ENCODE measurements around the gene SLC27A3. TPM values are rescaled to one million over a fixed set of nuclear protein-coding genes. Genes with fewer than 3 reads are reported as not detected.

The SLC27A3 gene
- total and polyA plus RNA-seq, 7 donors: 3.5 to 15.6 (median 5.2) TPM

GRCh38 chr1:153777648-153778047, 2.4 kb downstream of the SLC27A3 start:
- H3K36me3 ChIP-seq (ENCODE audit: insufficient read depth in 1 of 2, low read depth in 1 of 2): peaks cover 0 to 9% of the 10 kb centered on the region in 2 donors
- no peak overlapping the region for H3K27ac ChIP-seq
- H3K4me3 ChIP-seq: no peak overlapping the region
- no peak for DNase-seq
- H3K9me3 ChIP-seq: no peaks in the 10 kb centered on the region
- H3K27me3 ChIP-seq (ENCODE audit: insufficient read depth in 3 of 3, low read length in 2 of 3): no peaks in the 10 kb centered on the region
- peaks cover 31% of the 10 kb centered on the region for H3K4me1 ChIP-seq
- WGBS, 3 donors: 24 to 39% (median 28%) methylated on average over 7 of the region's 7 CpGs
- intact Hi-C loops (cut with DNase I): no loop called here
- peak in 2 of 4 donors; percentile 20 to 34 for ATAC-seq
- TF ChIP-seq CTCF (IDR thresholded peaks at IDR 0.05): no peak

- TF ChIP-seq CTCF (IDR thresholded peaks at IDR 0.05): no peak
- Histone ChIP-seq H3K4me3 (no peak overlapping the region), H3K27me3 (ENCODE audit: insufficient read depth in 3 of 3, low read length in 2 of 3) (no peaks in the 10 kb centered on the region), H3K27ac (no peak overlapping the region), H3K36me3 (ENCODE audit: insufficient read depth in 1 of 2, low read depth in 1 of 2) (peaks cover 0 to 4% of the 10 kb centered on the region in 2 donors), H3K9me3 (no peaks in the 10 kb centered on the region), H3K4me1 (peaks cover 34% of the 10 kb centered on the region)
- intact Hi-C loops (cut with DNase I): no loop called here
- 89% methylated on average over 22 of the region's 22 CpGs for WGBS, 3 donors
- DNase-seq (no peak), ATAC-seq (no peak)
These were observed 3.0 kb downstream of the SLC27A3 start for GRCh38 chr1:153778051-153778823.

- no peaks in the 10 kb centered on the region for H3K9me3 ChIP-seq
- 84 to 93% (median 87%) methylated on average over 17 to 18 of the region's 18 CpGs for whole genome bisulfite sequencing, 3 donors
- ATAC-seq (no peak), DNase-seq (no peak)
- no peak overlapping the region for H3K27ac ChIP-seq
- H3K36me3 ChIP-seq (ENCODE audit: insufficient read depth in 1 of 2, low read depth in 1 of 2): no peaks in the 10 kb centered on the region
- no peak overlapping the region for H3K4me3 ChIP-seq
- no peak for TF ChIP-seq CTCF (IDR thresholded peaks at IDR 0.05)
- H3K4me1 ChIP-seq: peaks cover 37% of the 10 kb centered on the region
- H3K27me3 ChIP-seq (ENCODE audit: insufficient read depth in 3 of 3, low read length in 2 of 3): no peaks in the 10 kb centered on the region
- intact Hi-C loops (cut with DNase I): no loop called here
These were observed 3.8 kb downstream of the SLC27A3 start for GRCh38 chr1:153778824-153779519.

- Histone ChIP-seq H3K36me3 (ENCODE audit: insufficient read depth in 1 of 2, low read depth in 1 of 2) (no peaks in the 10 kb centered on the region), H3K27ac (no peak overlapping the region), H3K27me3 (ENCODE audit: insufficient read depth in 3 of 3, low read length in 2 of 3) (no peaks in the 10 kb centered on the region), H3K9me3 (no peaks in the 10 kb centered on the region), H3K4me1 (peaks cover 37% of the 10 kb centered on the region), H3K4me3 (no peak overlapping the region)
- intact Hi-C loops (cut with DNase I): no loop called here
- TF ChIP-seq CTCF (IDR thresholded peaks at IDR 0.05): no peak
- no peak for ATAC-seq
- DNase-seq: no peak
- 69 to 71% (median 69%) methylated on average over 17 of the region's 17 CpGs for WGBS, 3 donors
These were observed 4.8 kb downstream of the SLC27A3 start for GRCh38 chr1:153779781-153780541.

Measured in psoas muscle (tissue), 8 donors.